Liver (tissue), 3 donors: ENCODE results near the gene TMCO5A.

ENCODE experiments used
- EGR1 ChIP-seq, 2 donors: IDR thresholded peaks; 2 replicates each; pipeline ENCODE4 v1.6.1; 2016 to 2018; ENCODE audit warnings: antibody characterized with exemption in 2 of 2, low read depth in 2 of 2
- GABPA ChIP-seq, 2 donors: IDR thresholded peaks in 1 of 2; conservative IDR thresholded peaks in 1 of 2; 2 replicates each; pipeline ENCODE4 v1.6.1; 2016; ENCODE audit warnings: antibody characterized with exemption in 2 of 2, mild to moderate bottlenecking in 1 of 2, moderate library complexity in 1 of 2
- JUND ChIP-seq, 2 donors: IDR thresholded peaks; 2 replicates each; pipeline ENCODE4 v1.6.1; 2016; ENCODE audit warnings: antibody characterized with exemption in 2 of 2
- RXRA ChIP-seq, 2 donors: IDR thresholded peaks; 2 replicates each; pipeline ENCODE4 v1.6.1; 2017 to 2018; ENCODE audit warnings: antibody characterized with exemption in 2 of 2, mild to moderate bottlenecking in 1 of 2
- TAF1 ChIP-seq: conservative IDR thresholded peaks from 2 replicates; pipeline ENCODE4 v1.6.1; 2016; ENCODE audit warnings: antibody characterized with exemption, mild to moderate bottlenecking
- TF ChIP-seq, protein P1 (sequence below): fragments of 150-350 bp; IDR thresholded peaks from 2 replicates; pipeline ENCODE4 v1.5.1; 2017; ENCODE audit warnings: improper control_type of control experiment, low read depth, low read length; ENCODE audit not compliant: missing input control
- TF ChIP-seq, protein P2 (sequence below): IDR thresholded peaks from 2 replicates; pipeline ENCODE4 v1.6.1; 2016; ENCODE audit warnings: antibody characterized with exemption
- TF ChIP-seq, protein P3 (sequence below): IDR thresholded peaks from 2 replicates; pipeline ENCODE4 v1.6.1; 2016; ENCODE audit warnings: antibody characterized with exemption, mild to moderate bottlenecking
- donor health status: healthy.
- donor health status: healthy.

DNA sequence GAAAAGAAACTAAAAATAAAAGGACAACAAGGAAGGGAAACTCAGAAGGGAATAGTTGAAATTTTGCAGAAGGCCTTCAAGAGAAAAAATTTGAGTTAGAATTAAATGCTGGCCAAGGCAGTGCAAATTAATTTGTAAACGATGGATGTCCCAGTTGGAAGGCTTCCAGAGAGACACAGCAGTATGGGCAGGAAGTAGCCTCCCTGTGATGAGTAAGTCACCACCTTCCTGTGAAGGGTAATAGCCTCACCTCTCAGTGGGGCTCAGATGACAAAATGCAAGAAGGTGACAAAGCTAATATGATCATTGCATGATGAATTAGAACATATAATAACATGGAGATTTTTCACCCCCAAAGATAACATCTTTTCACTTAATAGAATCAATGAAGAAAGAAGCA is 27.3 kb upstream of the TMCO5A start:
- TF ChIP-seq, protein P1, sequence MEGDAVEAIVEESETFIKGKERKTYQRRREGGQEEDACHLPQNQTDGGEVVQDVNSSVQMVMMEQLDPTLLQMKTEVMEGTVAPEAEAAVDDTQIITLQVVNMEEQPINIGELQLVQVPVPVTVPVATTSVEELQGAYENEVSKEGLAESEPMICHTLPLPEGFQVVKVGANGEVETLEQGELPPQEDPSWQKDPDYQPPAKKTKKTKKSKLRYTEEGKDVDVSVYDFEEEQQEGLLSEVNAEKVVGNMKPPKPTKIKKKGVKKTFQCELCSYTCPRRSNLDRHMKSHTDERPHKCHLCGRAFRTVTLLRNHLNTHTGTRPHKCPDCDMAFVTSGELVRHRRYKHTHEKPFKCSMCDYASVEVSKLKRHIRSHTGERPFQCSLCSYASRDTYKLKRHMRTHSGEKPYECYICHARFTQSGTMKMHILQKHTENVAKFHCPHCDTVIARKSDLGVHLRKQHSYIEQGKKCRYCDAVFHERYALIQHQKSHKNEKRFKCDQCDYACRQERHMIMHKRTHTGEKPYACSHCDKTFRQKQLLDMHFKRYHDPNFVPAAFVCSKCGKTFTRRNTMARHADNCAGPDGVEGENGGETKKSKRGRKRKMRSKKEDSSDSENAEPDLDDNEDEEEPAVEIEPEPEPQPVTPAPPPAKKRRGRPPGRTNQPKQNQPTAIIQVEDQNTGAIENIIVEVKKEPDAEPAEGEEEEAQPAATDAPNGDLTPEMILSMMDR = no peak
- TF ChIP-seq, protein P2, sequence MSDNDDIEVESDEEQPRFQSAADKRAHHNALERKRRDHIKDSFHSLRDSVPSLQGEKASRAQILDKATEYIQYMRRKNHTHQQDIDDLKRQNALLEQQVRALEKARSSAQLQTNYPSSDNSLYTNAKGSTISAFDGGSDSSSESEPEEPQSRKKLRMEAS = no peak
- no peak for TF ChIP-seq GABPA (IDR thresholded peaks at IDR 0.05 in 1 of 2, conservative IDR thresholded peaks at IDR 0.05 in 1 of 2)
- TF ChIP-seq, protein P3, sequence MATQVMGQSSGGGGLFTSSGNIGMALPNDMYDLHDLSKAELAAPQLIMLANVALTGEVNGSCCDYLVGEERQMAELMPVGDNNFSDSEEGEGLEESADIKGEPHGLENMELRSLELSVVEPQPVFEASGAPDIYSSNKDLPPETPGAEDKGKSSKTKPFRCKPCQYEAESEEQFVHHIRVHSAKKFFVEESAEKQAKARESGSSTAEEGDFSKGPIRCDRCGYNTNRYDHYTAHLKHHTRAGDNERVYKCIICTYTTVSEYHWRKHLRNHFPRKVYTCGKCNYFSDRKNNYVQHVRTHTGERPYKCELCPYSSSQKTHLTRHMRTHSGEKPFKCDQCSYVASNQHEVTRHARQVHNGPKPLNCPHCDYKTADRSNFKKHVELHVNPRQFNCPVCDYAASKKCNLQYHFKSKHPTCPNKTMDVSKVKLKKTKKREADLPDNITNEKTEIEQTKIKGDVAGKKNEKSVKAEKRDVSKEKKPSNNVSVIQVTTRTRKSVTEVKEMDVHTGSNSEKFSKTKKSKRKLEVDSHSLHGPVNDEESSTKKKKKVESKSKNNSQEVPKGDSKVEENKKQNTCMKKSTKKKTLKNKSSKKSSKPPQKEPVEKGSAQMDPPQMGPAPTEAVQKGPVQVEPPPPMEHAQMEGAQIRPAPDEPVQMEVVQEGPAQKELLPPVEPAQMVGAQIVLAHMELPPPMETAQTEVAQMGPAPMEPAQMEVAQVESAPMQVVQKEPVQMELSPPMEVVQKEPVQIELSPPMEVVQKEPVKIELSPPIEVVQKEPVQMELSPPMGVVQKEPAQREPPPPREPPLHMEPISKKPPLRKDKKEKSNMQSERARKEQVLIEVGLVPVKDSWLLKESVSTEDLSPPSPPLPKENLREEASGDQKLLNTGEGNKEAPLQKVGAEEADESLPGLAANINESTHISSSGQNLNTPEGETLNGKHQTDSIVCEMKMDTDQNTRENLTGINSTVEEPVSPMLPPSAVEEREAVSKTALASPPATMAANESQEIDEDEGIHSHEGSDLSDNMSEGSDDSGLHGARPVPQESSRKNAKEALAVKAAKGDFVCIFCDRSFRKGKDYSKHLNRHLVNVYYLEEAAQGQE = no peak
- no peak for TF ChIP-seq EGR1 (IDR thresholded peaks at IDR 0.05; ENCODE audit: low read depth in 2 of 2)
- TF ChIP-seq TAF1 = no peak
- no peak for TF ChIP-seq JUND (IDR thresholded peaks at IDR 0.05)
- TF ChIP-seq RXRA (IDR thresholded peaks at IDR 0.05) = no peak
